Suprapubic skin (tissue), 3 donors: ENCODE results near the gene WDR37.

ENCODE experiments used
- POLR2AphosphoS5 ChIP-seq, 3 donors: sonication (generic); formaldehyde crosslinking; IDR thresholded peaks; one replicate each; pipeline ENCODE4 v1.6.1; 2017; ENCODE audit warnings: antibody characterized with exemption in 3 of 3
- TF ChIP-seq, protein P1 (sequence below), 2 donors: fragments of 200-600 bp in 1 of 2; fragments of 450-650 bp in 1 of 2; sonication (generic) in 1 of 2; IDR thresholded peaks; one replicate each; pipeline ENCODE4 v1.5.1; 2016 to 2019; ENCODE audit warnings: antibody characterized with exemption in 2 of 2, mild to moderate bottlenecking in 1 of 2, moderate library complexity in 1 of 2

DNA sequence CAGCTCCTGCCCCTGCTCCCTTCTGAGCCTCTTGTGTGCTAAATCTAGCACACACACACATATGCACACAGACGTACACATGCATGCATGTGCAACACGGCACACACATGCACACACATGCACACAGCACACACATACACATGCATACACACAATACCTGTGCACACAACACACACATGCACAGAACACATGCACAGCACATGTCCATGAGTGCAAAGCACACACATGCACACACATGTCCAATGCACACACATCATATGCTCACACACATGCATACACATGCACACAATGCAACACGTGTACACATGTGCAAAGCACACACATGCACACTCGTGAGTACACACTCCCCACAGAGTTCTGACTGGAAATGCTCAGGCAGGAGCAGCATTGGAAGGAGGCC, 115.0 kb downstream of the WDR37 start:
- TF ChIP-seq, protein P1, sequence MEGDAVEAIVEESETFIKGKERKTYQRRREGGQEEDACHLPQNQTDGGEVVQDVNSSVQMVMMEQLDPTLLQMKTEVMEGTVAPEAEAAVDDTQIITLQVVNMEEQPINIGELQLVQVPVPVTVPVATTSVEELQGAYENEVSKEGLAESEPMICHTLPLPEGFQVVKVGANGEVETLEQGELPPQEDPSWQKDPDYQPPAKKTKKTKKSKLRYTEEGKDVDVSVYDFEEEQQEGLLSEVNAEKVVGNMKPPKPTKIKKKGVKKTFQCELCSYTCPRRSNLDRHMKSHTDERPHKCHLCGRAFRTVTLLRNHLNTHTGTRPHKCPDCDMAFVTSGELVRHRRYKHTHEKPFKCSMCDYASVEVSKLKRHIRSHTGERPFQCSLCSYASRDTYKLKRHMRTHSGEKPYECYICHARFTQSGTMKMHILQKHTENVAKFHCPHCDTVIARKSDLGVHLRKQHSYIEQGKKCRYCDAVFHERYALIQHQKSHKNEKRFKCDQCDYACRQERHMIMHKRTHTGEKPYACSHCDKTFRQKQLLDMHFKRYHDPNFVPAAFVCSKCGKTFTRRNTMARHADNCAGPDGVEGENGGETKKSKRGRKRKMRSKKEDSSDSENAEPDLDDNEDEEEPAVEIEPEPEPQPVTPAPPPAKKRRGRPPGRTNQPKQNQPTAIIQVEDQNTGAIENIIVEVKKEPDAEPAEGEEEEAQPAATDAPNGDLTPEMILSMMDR (IDR thresholded peaks at IDR 0.05) = no peak
- no peak for TF ChIP-seq POLR2AphosphoS5 (IDR thresholded peaks at IDR 0.05)
